ENCODE measurements around the gene ARL15. TPM values are rescaled to one million over a fixed set of nuclear protein-coding genes. Genes with fewer than 3 reads are reported as not detected.

ARL15 gene
- total and polyA plus RNA-seq, 2 of the 8 experiments (the other 6 are each of a cell fraction or from before 2014, with no cell fraction given): 9.9 to 21.2 TPM

DNA sequence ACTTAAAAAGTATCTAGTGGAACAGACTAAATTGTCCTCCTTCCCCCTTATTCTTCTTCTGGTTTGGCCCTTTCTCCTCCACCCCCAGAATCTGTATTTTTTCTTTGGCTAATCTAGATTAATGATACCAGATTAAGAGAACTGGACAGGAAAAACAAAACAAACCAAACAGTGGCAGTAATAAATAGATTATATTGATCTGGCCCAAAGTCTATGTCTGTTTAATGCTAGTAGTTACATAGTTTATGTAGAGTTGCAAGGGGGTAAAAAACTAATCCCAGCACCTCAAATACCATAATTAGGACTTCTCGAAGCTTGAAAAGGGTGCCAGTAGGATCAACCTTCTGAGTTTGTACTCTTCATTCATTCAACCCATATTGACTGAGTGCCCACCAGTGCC is 104.5 kb downstream of the ARL15 start:
- H3K23ac ChIP-seq (ENCODE audit: insufficient read length): no peak overlapping the region
- H2BK5ac ChIP-seq (ENCODE audit: low read depth, low read length): no peak overlapping the region
- no peak overlapping the region for H2AFZ ChIP-seq (ENCODE audit: low read length)
- peaks cover 0 to 4% of the 10 kb centered on the region in 2 experiments; a peak in 1 of 4 replicates for H3K79me2 ChIP-seq (ENCODE audit: control insufficient read depth in 1 of 2, insufficient read depth in 2 of 2, low read length in 2 of 2)
- H3K4me1 ChIP-seq (replicated peaks in 1 of 4; ENCODE audit: control insufficient read depth in 3 of 4, insufficient read depth in 4 of 4, low read length in 3 of 4): no peaks in the 10 kb centered on the region
- 88% methylated on average over 1 of the region's 1 CpG; no CpG with 5 or more reads in 1 of the 2 experiments for WGBS, 2 experiments (ENCODE audit: extremely low coverage in 1 of 2, insufficient coverage in 1 of 2, insufficient read length in 1 of 2, insufficient replicate concordance in 2 of 2, low coverage in 1 of 2, low lambda C conversion rate in 2 of 2, missing lambda C conversion rate in 1 of 2)
- no peak overlapping the region for H3K56ac ChIP-seq (replicated peaks; ENCODE audit: insufficient read length, low read depth, low read length)
- no peak for TF ChIP-seq FOSL1 (IDR thresholded peaks at IDR 0.05; ENCODE audit: insufficient read depth, low read depth, low read length)
- no peak for TF ChIP-seq RBBP5 (IDR thresholded peaks at IDR 0.05; ENCODE audit: borderline replicate concordance, low read depth, low read length)
- TF ChIP-seq YY1 (IDR thresholded peaks at IDR 0.05; ENCODE audit: low read depth, low read length): no peak
- no peak for TF ChIP-seq POLR2A (IDR thresholded peaks at IDR 0.05; ENCODE audit: control extremely low read depth in 1 of 2, low read depth in 2 of 2, low read length in 2 of 2)
- TF ChIP-seq BRCA1 (IDR thresholded peaks at IDR 0.05; ENCODE audit: low read depth, low read length): no peak
- POLR2A ChIA-PET (ENCODE audit: partially characterized antibody): no interaction called here
- H3K4ac ChIP-seq (replicated peaks; ENCODE audit: insufficient read length, low read depth, low read length): no peak overlapping the region
- H3K4me3 ChIP-seq (ENCODE audit: extremely low read depth in 1 of 4, insufficient read depth in 2 of 4, low read depth in 3 of 4, low read length in 4 of 4): no peak overlapping the region
- no peak overlapping the region for H2AK5ac ChIP-seq (ENCODE audit: low read depth, low read length)
- H3K23me2 ChIP-seq (ENCODE audit: low read depth, low read length): no peaks in the 10 kb centered on the region; the same call in 1 of the 2 replicates
- peaks cover 2% of the 10 kb centered on the region; the same call in 1 of the 2 replicates for H3K79me1 ChIP-seq (ENCODE audit: low read depth, low read length)
- H4K8ac ChIP-seq (ENCODE audit: extremely low read depth, insufficient read depth, low read length): no peak overlapping the region
- H3K9ac ChIP-seq (replicated peaks in 1 of 4; ENCODE audit: extremely low read depth in 1 of 4, low read depth in 3 of 4, low read length in 3 of 4): no peak overlapping the region
- H3K18ac ChIP-seq (ENCODE audit: extremely low read depth, low read length): no peak overlapping the region
- no peaks in the 10 kb centered on the region for H4K20me1 ChIP-seq (replicated peaks in 1 of 2; ENCODE audit: control insufficient read depth in 1 of 2, insufficient read depth in 2 of 2, low read length in 2 of 2)
- no peak overlapping the region for H2BK120ac ChIP-seq (replicated peaks; ENCODE audit: low read depth, low read length)
- no peak overlapping the region for H3K14ac ChIP-seq (ENCODE audit: insufficient read length)
- H3K27me3 ChIP-seq (replicated peaks in 1 of 4; ENCODE audit: control insufficient read depth in 3 of 4, extremely low read depth in 1 of 4, insufficient read depth in 3 of 4, low read length in 3 of 4): no peaks in the 10 kb centered on the region
- CTCF ChIA-PET (ENCODE audit: partially characterized antibody): interaction anchor here (2.3 kb wide), 1 partner anchor 19 kb away, joined by 4 read pairs; no protein-coding TSS in a partner anchor
- H4K5ac ChIP-seq (ENCODE audit: insufficient read length, low read depth, low read length): no peak overlapping the region
- no peak overlapping the region for H2BK15ac ChIP-seq (ENCODE audit: low read length)
- no peak overlapping the region for H3K4me2 ChIP-seq (ENCODE audit: insufficient read depth in 1 of 2, low read depth in 2 of 2, low read length in 2 of 2)
- H3K36me3 ChIP-seq (ENCODE audit: control insufficient read depth in 2 of 4, insufficient read depth in 4 of 4, low read length in 3 of 4): no peaks in the 10 kb centered on the region
- peaks cover 3 to 5% of the 10 kb centered on the region in 2 experiments; a peak in 2 of 4 replicates for H3K9me3 ChIP-seq (ENCODE audit: insufficient read depth in 2 of 2, low read depth in 1 of 2, low read length in 1 of 2)
- DNase-seq (ENCODE audit: low read depth in 1 of 2, low spot score in 2 of 2) (no peak), FAIRE-seq (no peak)
- H3K27ac ChIP-seq (ENCODE audit: low read depth, low read length): no peak overlapping the region
- no peak overlapping the region for H4K91ac ChIP-seq (replicated peaks; ENCODE audit: insufficient read length, low read length)
- no peak overlapping the region for H2BK12ac ChIP-seq (ENCODE audit: low read depth, low read length)
- no peak overlapping the region for H2BK20ac ChIP-seq (ENCODE audit: low read length)

Measured in H1 (cell line).